Lung (tissue), 12 donors: ENCODE data around the gene C3orf33. TPM values are rescaled to one million over a fixed set of nuclear protein-coding genes. Genes with fewer than 3 reads are reported as not detected.
"Not testable (repeated sequence)": the region's sequence is repeated elsewhere in the genome, so short reads cannot be mapped to it uniquely, and the experiment has no call there.

Experiments
- ATAC-seq: fragments of 200-7000 bp; cut with Tn5 transposase; one replicate; pipeline ENCODE4 v1.9.1; 2020; ENCODE audit warnings: moderate number of reproducible peaks; ENCODE audit not compliant: insufficient read depth, low FRiP score
- DNase-seq, 3 donors: peaks; one replicate each; pipeline ENCODE4 v3.0.0-alpha.2; 2013 to 2017
- H3K27ac ChIP-seq, 2 donors: one replicate each; pipeline ENCODE4 v1.5.1; 2013; ENCODE audit warnings: mild to moderate bottlenecking in 2 of 2, moderate library complexity in 2 of 2, control low read depth in 1 of 2, inconsistent platforms in 1 of 2, low read depth in 1 of 2, low read length in 1 of 2
- H3K27me3 ChIP-seq, 3 donors: one replicate each; pipeline ENCODE4 v1.5.1; 2013; ENCODE audit warnings: low read length in 2 of 3; ENCODE audit not compliant: control insufficient read depth in 3 of 3, insufficient read depth in 3 of 3
- H3K36me3 ChIP-seq, 4 donors: one replicate each; pipeline ENCODE4 v1.5.1; 2013; ENCODE audit warnings: low read length in 4 of 4, mild to moderate bottlenecking in 1 of 4, moderate library complexity in 1 of 4; ENCODE audit not compliant: control insufficient read depth in 4 of 4, insufficient read depth in 4 of 4
- H3K4me1 ChIP-seq, 5 donors: one replicate each; pipeline ENCODE4 v1.5.1; 2013; ENCODE audit warnings: low read length in 5 of 5, mild to moderate bottlenecking in 2 of 5, moderate library complexity in 1 of 5; ENCODE audit not compliant: control insufficient read depth in 5 of 5, insufficient read depth in 5 of 5
- H3K4me3 ChIP-seq: one replicate; pipeline ENCODE4 v1.5.1; 2013; ENCODE audit warnings: mild to moderate bottlenecking, control low read depth, moderate library complexity
- H3K9ac ChIP-seq, 2 donors: one replicate each; pipeline ENCODE4 v1.5.1; 2013; ENCODE audit warnings: low read length in 2 of 2, control low read depth in 1 of 2; ENCODE audit not compliant: insufficient read depth in 1 of 2
- H3K9me3 ChIP-seq, 4 donors: one replicate each; pipeline ENCODE4 v1.5.1; 2013; ENCODE audit warnings: low read length in 3 of 4, mild to moderate bottlenecking in 1 of 4, moderate library complexity in 1 of 4; ENCODE audit not compliant: control insufficient read depth in 4 of 4, insufficient read depth in 3 of 4
- CTCF ChIP-seq: IDR thresholded peaks from 2 replicates; pipeline ENCODE4 v1.5.1; 2012; ENCODE audit warnings: mild to moderate bottlenecking; ENCODE audit errors: control extremely low read depth, extremely low read depth
- WGBS, 2 donors: extraction: QIAGEN DNeasy Blood & Tissue Kit; methylation state at CpG; one replicate each; pipeline ENCODE4 v1.1.7; 2013; 5-methylcytosine and 5-hydroxymethylcytosine counted together
- polyA plus RNA-seq, 2 donors: library from polyadenylated mRNA; stranded (reverse); fragments of 200-250 nt; gene quantifications; one replicate each; pipeline ENCODE4 v1.2.1, GENCODE V29; 2013
- total RNA-seq, 2 donors: library from RNA; depleted of rRNA in 1 of 2; stranded (reverse); fragments of >200 nt in 1 of 2; gene quantifications; one replicate each; pipeline ENCODE4 v1.2.1, GENCODE V29; 2014 to 2021
- donor health status: control.
- donor health status: control.
- donor health status: Bipolar disorder and iron deficiency.
- donor health status: healthy.
- donor health status: DM: yes; HTN: yes; CAD: no.

Gene C3orf33
- total and polyA plus RNA-seq, 4 donors = 2.3 to 4.9 (median 2.6) TPM

DNA sequence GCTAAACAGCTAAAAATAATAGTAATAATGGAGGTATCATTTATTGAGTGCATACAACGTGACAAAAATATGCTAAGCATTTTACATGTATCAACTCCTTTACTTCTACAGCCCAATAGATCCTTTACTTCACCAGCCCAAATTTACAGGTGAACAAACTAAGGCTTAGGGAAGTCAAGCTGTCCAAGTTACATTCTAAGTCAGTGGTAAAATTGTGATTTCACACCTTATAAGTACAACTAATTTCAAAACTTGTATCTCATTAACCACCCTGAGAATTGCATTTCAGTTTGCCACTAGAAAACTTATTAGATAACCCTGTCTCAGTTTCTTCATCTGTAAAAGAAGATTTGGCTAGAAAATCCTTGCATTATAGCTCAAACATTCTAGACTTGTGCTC lies 37.5 kb upstream of the C3orf33 start:
- WGBS, 2 donors = 74 to 76% methylated on average over 1 of the region's 1 CpG
- TF ChIP-seq CTCF = no peak
- Histone ChIP-seq H3K4me3 (no peak overlapping the region), H3K9ac (no peak overlapping the region), H3K36me3 (peaks cover 0 to 2% (median under 1%) of the 10 kb centered on the region in 4 donors), H3K27ac (no peak overlapping the region), H3K9me3 (no peaks in the 10 kb centered on the region), H3K27me3 (no peaks in the 10 kb centered on the region), H3K4me1 (peaks cover 0 to 2% (median 0%) of the 10 kb centered on the region in 5 donors)
- no peak for ATAC-seq
- DNase-seq = no peak

- Histone ChIP-seq H3K36me3 (peaks cover 0 to 4% (median 3%) of the 10 kb centered on the region in 4 donors), H3K4me1 (no peaks in the 10 kb centered on the region), H3K4me3 (no peak overlapping the region), H3K9me3 (no peaks in the 10 kb centered on the region), H3K27ac (no peak overlapping the region), H3K9ac (no peak overlapping the region), H3K27me3 (no peaks in the 10 kb centered on the region)
- WGBS, 2 donors = 87 to 95% methylated on average over 9 of the region's 9 CpGs
- no peak for DNase-seq
- TF ChIP-seq CTCF = no peak
- ATAC-seq = no peak
These were observed 29.4 kb upstream of the C3orf33 start for GRCh38 chr3:155835341-155836071.

GRCh38 chr3:155828490-155829098 lies 22.5 kb upstream of the C3orf33 start:
- not testable (repeated sequence) for H3K36me3 ChIP-seq, H3K27ac ChIP-seq, H3K4me1 ChIP-seq, DNase-seq, H3K4me3 ChIP-seq, H3K9me3 ChIP-seq, H3K9ac ChIP-seq, H3K27me3 ChIP-seq, ATAC-seq
- 96% methylated on average over 13 of the region's 13 CpGs for WGBS, 2 donors

- H3K27me3 ChIP-seq = no peaks in the 10 kb centered on the region
- H3K9me3 ChIP-seq = no peaks in the 10 kb centered on the region
- no peak overlapping the region for H3K9ac ChIP-seq
- H3K4me3 ChIP-seq = no peak overlapping the region
- no peak for TF ChIP-seq CTCF
- no peaks in the 10 kb centered on the region for H3K4me1 ChIP-seq
- H3K36me3 ChIP-seq = peaks cover 0 to 2% (median 0%) of the 10 kb centered on the region in 4 donors
- no peak for ATAC-seq
- no peak overlapping the region for H3K27ac ChIP-seq
- no peak for DNase-seq
These were observed 9.0 kb upstream of the C3orf33 start for GRCh38 chr3:155815030-155815545.

DNA sequence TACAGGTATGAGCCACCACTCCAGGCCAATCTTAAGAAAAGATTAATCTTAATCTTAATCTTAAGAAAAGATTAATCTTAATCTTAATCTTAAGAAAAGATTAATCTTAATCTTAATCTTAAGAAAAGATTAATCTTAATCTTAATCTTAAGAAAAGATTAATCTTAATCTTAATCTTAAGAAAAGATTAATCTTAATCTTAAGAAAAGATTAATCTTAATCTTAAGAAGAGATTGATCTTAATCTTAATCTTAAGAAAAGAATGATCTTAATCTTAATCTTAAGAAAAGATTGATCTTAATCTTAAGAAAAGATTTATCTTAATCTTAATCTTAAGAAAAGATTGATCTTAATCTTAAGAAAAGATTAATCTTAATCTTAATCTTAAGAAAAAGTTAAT lies 7.1 kb upstream of the C3orf33 start:
- H3K9me3 ChIP-seq, ATAC-seq, H3K4me1 ChIP-seq, DNase-seq, H3K9ac ChIP-seq, H3K4me3 ChIP-seq, H3K36me3 ChIP-seq, H3K27me3 ChIP-seq, H3K27ac ChIP-seq: not testable (repeated sequence)
